HG03469 (cell line): Measurements from ENCODE around the gene FERD3L.

Experiments used
- ATAC-seq: cut with Tn5 transposase; IDR thresholded peaks from one replicate; pipeline ENCODE4 v1.9.1; 2021; ENCODE audit warnings: mild to moderate bottlenecking, moderate library complexity, moderate number of reproducible peaks; ENCODE audit not compliant: unreplicated experiment

FERD3L gene

DNA sequence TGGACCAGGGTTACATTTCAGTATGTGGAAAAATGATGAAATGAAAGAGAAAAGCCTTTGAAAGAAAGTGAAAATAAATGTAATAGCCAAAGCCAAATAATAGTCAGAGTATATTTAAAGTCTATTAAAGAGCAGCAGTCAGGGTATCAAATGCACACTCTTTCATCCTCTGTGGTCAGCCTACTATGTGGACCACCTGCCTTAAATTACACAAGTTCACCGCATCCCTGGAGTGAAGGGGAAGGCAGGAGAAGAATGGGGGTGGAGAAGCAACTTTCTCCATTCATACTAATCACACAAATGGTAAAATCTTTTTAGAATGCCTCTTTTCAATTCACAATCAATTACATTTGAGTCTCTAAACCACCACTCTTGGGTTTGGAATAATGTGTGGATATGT, 43.7 kb downstream of the FERD3L start:
- no peak for ATAC-seq

DNA sequence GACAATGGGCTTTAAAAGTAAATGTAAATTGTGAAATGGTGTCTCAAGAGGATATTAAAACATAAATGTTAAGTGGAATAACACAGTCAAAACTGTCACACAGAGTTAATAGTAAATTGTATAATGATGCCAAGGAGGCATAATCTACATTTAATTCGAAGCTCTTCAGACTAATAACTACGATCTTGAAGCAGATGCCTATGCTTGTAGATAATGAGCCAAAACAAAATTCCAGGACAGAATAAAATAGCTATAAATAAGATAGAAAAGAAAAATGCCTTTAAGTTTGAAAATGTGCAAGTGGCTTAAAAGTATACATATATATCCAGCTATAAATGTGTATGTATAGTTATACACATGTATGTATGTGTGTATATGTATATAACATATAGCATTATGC, 45.3 kb downstream of the FERD3L start:
- ATAC-seq, result no peak

DNA sequence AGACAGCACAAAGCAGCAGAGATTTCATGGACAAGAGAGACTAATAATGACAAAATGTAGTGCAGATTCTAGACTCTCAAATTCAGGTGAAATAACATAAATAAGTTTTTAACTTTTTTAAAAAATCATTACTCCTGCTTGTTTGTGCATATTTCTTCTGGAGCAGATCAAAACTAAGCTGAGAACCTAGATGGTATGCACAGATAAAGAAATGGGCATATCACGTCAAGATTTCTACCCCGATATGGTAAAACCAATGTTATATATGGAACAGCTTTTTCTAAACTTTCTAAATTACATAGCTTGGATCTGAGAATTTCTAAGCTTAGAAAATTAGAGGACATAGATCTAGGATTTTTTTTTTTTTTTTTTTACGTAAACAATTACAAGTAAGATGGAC, 46.0 kb downstream of the FERD3L start:
- ATAC-seq, result no peak

DNA sequence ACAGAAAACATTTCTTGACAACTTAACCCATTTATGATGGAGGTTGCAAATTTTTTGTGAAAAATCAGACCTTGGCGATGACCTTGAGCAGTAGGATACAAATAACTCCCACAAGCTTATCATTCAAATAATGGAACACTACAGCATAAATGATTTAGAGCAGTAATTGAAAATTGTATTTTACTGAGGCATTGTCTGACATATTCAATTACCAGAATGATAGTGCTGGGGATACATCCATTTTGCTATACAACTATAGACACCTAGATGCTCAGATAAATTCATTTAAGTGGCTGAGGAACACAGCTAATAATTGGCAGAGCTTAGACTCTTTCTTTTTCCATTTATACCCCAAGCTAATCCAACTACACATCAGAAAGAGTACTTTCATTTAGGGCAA, 46.7 kb downstream of the FERD3L start:
- ATAC-seq, result no peak

DNA sequence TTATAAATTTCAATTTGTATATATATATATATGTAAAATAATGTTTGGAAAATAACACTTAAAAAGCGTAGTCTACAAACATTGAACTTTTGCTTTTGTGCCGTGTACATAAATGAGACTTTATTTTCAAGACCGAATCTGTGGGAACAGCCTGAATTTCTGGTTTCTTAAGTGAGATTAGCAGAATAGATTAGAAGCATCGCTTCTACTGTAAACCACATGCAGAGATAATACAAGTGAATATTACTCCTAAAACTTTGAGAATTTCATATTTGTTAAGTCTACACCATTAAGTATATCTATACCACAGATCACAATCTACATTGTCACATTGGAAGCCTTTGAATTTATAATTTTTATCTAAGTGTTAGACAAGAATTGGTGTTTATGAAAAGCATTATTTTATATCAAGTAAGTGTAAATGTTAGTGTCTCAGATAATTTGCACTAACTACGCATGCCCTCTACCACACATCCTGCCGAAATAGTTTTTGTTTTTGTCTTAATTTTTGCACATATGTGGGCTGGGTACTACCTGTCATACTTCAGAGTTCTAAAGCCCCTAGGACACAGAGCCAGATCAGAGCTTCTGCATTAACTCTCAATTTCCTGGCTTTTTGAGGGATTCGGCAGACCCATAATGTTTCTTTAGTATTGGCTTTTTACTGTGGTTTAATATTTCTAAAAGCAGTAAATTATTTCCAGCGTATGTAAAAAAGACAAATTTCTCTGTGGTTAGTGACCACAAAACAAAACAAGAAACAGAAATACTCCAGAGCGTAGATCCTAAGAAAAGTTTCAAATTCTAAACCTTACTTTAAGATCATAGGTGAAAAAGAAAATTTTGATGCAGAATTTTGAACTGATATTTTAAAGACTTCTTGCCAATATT, 47.8 kb downstream of the FERD3L start:
- no peak for ATAC-seq

DNA sequence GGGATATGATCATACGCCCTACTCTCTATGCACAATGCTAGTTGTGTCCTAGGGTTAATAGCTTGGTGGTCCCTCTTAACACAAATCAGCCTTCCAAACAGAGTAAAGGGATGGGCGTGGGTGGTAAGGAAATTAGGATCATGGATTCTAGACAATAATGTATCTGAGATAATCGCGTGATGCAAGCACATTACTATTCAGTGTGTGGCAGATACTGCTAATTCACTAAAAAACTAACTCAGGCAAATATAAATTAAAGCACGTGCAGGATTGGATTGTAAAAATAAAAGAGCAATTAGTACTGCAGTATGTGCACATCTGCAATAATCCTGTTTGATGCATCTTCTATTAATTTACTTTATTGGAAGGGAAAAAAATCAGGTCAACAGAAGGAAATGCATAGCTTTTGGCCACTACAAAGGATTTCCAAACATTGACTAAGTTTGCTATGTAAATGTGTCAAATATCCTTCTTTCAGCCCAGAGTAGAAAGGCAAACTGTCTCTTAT, 49.8 kb downstream of the FERD3L start:
- no peak for ATAC-seq
